Measurements from ENCODE around the gene TMPRSS15. TPM values are rescaled to one million over a fixed set of nuclear protein-coding genes. Genes with fewer than 3 reads are reported as not detected.
A peak's percentile ranks its signal among the peaks of the same experiment; 100 is the strongest.

The TMPRSS15 gene
- total RNA-seq, 1 donor from 2014 or later = not detected

- intact Hi-C loops (cut with DNase I) = no loop called here
- no peak for ATAC-seq (ENCODE audit: poor library complexity)
- no peak for DNase-seq
Observed at GRCh38 chr21:18356801-18357200, 46.8 kb downstream of the TMPRSS15 start.

GRCh38 chr21:18354947-18355346, 48.6 kb downstream of the TMPRSS15 start:
- ATAC-seq (ENCODE audit: poor library complexity) (no peak), DNase-seq (no peak)
- intact Hi-C loops (cut with DNase I) = no loop called here

- intact Hi-C loops (cut with DNase I) = no loop called here
- ATAC-seq (ENCODE audit: poor library complexity) = no peak
Observed at GRCh38 chr21:18350216-18350615, 53.4 kb downstream of the TMPRSS15 start.

GRCh38 chr21:18349468-18349867, 54.1 kb downstream of the TMPRSS15 start:
- ATAC-seq (ENCODE audit: poor library complexity) = no peak
- DNase-seq = no peak
- intact Hi-C loops (cut with DNase I) = no loop called here

More at GRCh38 chr21:18350216-18350615, 53.4 kb downstream of the TMPRSS15 start:
- DNase-seq = no peak

- ATAC-seq (ENCODE audit: poor library complexity) (no peak), DNase-seq (no peak)
- intact Hi-C loops (cut with DNase I) = no loop called here
Observed at GRCh38 chr21:18340387-18340942, 63.1 kb downstream of the TMPRSS15 start.

GRCh38 chr21:18335651-18336236, 67.8 kb downstream of the TMPRSS15 start:
- no peak for ATAC-seq (ENCODE audit: poor library complexity)
- intact Hi-C loops (cut with DNase I) = no loop called here
- no peak for DNase-seq

GRCh38 chr21:18334066-18334465, 69.5 kb downstream of the TMPRSS15 start:
- DNase-seq (no peak), ATAC-seq (ENCODE audit: poor library complexity) (no peak)
- intact Hi-C loops (cut with DNase I) = no loop called here

GRCh38 chr21:18318156-18318555, 85.4 kb downstream of the TMPRSS15 start:
- intact Hi-C loops (cut with DNase I) = no loop called here
- ATAC-seq (ENCODE audit: poor library complexity) = no peak
- no peak for DNase-seq

- intact Hi-C loops (cut with DNase I) = no loop called here
- DNase-seq = no peak
- ATAC-seq (ENCODE audit: poor library complexity) = no peak
Observed at GRCh38 chr21:18298228-18298627, 105.4 kb downstream of the TMPRSS15 start.

- intact Hi-C loops (cut with DNase I) = no loop called here
- no peak for ATAC-seq (ENCODE audit: poor library complexity)
- DNase-seq = no peak
Observed at GRCh38 chr21:18294100-18294499, 109.5 kb downstream of the TMPRSS15 start.

- DNase-seq (no peak), ATAC-seq (ENCODE audit: poor library complexity) (no peak)
- intact Hi-C loops (cut with DNase I) = no loop called here
Observed at GRCh38 chr21:18289876-18290275, 113.7 kb downstream of the TMPRSS15 start.

- intact Hi-C loops (cut with DNase I) = no loop called here
- no peak for ATAC-seq (ENCODE audit: poor library complexity)
Observed at GRCh38 chr21:18285379-18285778, 118.2 kb downstream of the TMPRSS15 start.

GRCh38 chr21:18275781-18276180, 127.8 kb downstream of the TMPRSS15 start:
- intact Hi-C loops (cut with DNase I) = no loop called here
- DNase-seq (no peak), ATAC-seq (ENCODE audit: poor library complexity) (no peak)

More at GRCh38 chr21:18285379-18285778, 118.2 kb downstream of the TMPRSS15 start:
- no peak for DNase-seq

- intact Hi-C loops (cut with DNase I) = no loop called here
- no peak for DNase-seq
- ATAC-seq (ENCODE audit: poor library complexity) = no peak
Observed at GRCh38 chr21:18274370-18274769, 129.2 kb downstream of the TMPRSS15 start.

GRCh38 chr21:18273400-18273799, 130.2 kb downstream of the TMPRSS15 start:
- intact Hi-C loops (cut with DNase I) = no loop called here
- no peak for DNase-seq
- ATAC-seq (ENCODE audit: poor library complexity) = no peak

- ATAC-seq (ENCODE audit: poor library complexity) = no peak
- intact Hi-C loops (cut with DNase I) = no loop called here
- no peak for DNase-seq
Observed at GRCh38 chr21:18269856-18270255, 133.7 kb downstream of the TMPRSS15 start.

GRCh38 chr21:18268906-18269305, 134.7 kb downstream of the TMPRSS15 start:
- no peak for DNase-seq
- ATAC-seq (ENCODE audit: poor library complexity) = no peak
- intact Hi-C loops (cut with DNase I) = no loop called here

GRCh38 chr21:18267496-18267895, 136.1 kb downstream of the TMPRSS15 start:
- ATAC-seq (ENCODE audit: poor library complexity) = no peak
- intact Hi-C loops (cut with DNase I) = no loop called here
- DNase-seq = no peak

GRCh38 chr21:18265944-18266343, 137.6 kb downstream of the TMPRSS15 start:
- intact Hi-C loops (cut with DNase I) = no loop called here
- DNase-seq (no peak), ATAC-seq (ENCODE audit: poor library complexity) (no peak)

GRCh38 chr21:18253799-18254198, 149.8 kb downstream of the TMPRSS15 start:
- intact Hi-C loops (cut with DNase I) = no loop called here
- DNase-seq (no peak), ATAC-seq (ENCODE audit: poor library complexity) (no peak)

- DNase-seq (no peak), ATAC-seq (ENCODE audit: poor library complexity) (peak; percentile 36)
- intact Hi-C loops (cut with DNase I) = no loop called here
Observed at GRCh38 chr21:18253221-18253620, 150.4 kb downstream of the TMPRSS15 start.

All from Right ventricle myocardium superior (tissue), 1 donor.